Mesenchymal stem cell (in vitro differentiated cells and primary cell): Measurements from ENCODE around the gene DGKG.

ENCODE experiments used
- DNase-seq: peaks from one replicate; pipeline ENCODE4 v3.0.0-alpha.2; 2013
- H2AFZ ChIP-seq: one replicate; pipeline ENCODE4 v1.6.1; 2013; ENCODE audit warnings: low read depth, mild to moderate bottlenecking, control low read depth, inconsistent platforms, low read length, moderate library complexity
- H2AK5ac ChIP-seq: 2 replicates; pipeline ENCODE4 v1.6.1; 2013; ENCODE audit warnings: low read length, moderate library complexity, mild to moderate bottlenecking, inconsistent platforms; ENCODE audit not compliant: severe bottlenecking
- H2BK120ac ChIP-seq: one replicate; pipeline ENCODE4 v1.6.1; 2013; ENCODE audit warnings: low read depth, mild to moderate bottlenecking, inconsistent platforms, low read length, moderate library complexity
- H2BK12ac ChIP-seq, 2 experiments: one replicate each; pipeline ENCODE4 v1.6.1; 2013; ENCODE audit warnings: inconsistent platforms in 2 of 2, low read length in 2 of 2, mild to moderate bottlenecking in 2 of 2, moderate library complexity in 2 of 2, control low read depth in 1 of 2
- H2BK15ac ChIP-seq: one replicate; pipeline ENCODE4 v1.6.1; 2013; ENCODE audit warnings: mild to moderate bottlenecking, low read depth, inconsistent platforms; ENCODE audit not compliant: poor library complexity, severe bottlenecking
- H2BK5ac ChIP-seq: 2 replicates; pipeline ENCODE4 v1.6.1; 2013; ENCODE audit warnings: low read depth, mild to moderate bottlenecking, low read length, control low read depth, inconsistent platforms; ENCODE audit not compliant: poor library complexity, severe bottlenecking
- H3K14ac ChIP-seq, 2 experiments: one replicate each; pipeline ENCODE4 v1.6.1; 2013; ENCODE audit warnings: inconsistent platforms in 2 of 2, low read length in 2 of 2, control low read depth in 1 of 2, mild to moderate bottlenecking in 1 of 2, moderate library complexity in 1 of 2
- H3K18ac ChIP-seq, 2 experiments: one replicate each; pipeline ENCODE4 v1.6.1; 2013; ENCODE audit warnings: inconsistent platforms in 2 of 2, low read length in 2 of 2, control low read depth in 1 of 2, low read depth in 1 of 2, mild to moderate bottlenecking in 1 of 2
- H3K23ac ChIP-seq, 2 experiments: one replicate each; pipeline ENCODE4 v1.6.1; 2013; ENCODE audit warnings: inconsistent platforms in 2 of 2, low read length in 2 of 2, mild to moderate bottlenecking in 2 of 2, moderate library complexity in 2 of 2, control low read depth in 1 of 2
- H3K27ac ChIP-seq: 2 replicates; pipeline ENCODE4 v1.5.1; 2013; ENCODE audit warnings: mild to moderate bottlenecking, moderate library complexity, low read length, control low read depth, inconsistent platforms; ENCODE audit not compliant: poor library complexity, severe bottlenecking
- H3K27me3 ChIP-seq, 2 experiments: 2 replicates each; pipeline versions ENCODE4 v1.6.1 to v1.7.0; 2013; ENCODE audit warnings: low read length in 2 of 2, mild to moderate bottlenecking in 2 of 2, moderate library complexity in 2 of 2, control low read depth in 1 of 2, inconsistent platforms in 1 of 2; ENCODE audit not compliant: control insufficient read depth in 1 of 2, insufficient read depth in 1 of 2
- H3K36me3 ChIP-seq, 2 experiments: 2 replicates each; pipeline versions ENCODE4 v1.6.1 to v1.7.0; 2013; ENCODE audit warnings: low read length in 2 of 2, control low read depth in 1 of 2, inconsistent platforms in 1 of 2, low read depth in 1 of 2, mild to moderate bottlenecking in 1 of 2; ENCODE audit not compliant: insufficient read depth in 2 of 2, control insufficient read depth in 1 of 2
- H3K4ac ChIP-seq, 2 experiments: one replicate each; pipeline ENCODE4 v1.6.1; 2013; ENCODE audit warnings: inconsistent platforms in 2 of 2, low read length in 2 of 2, mild to moderate bottlenecking in 2 of 2, moderate library complexity in 2 of 2, control low read depth in 1 of 2, low read depth in 1 of 2
- H3K4me1 ChIP-seq: 2 replicates; pipeline ENCODE4 v1.6.1; 2013; ENCODE audit warnings: low read depth, low read length, control low read depth; ENCODE audit not compliant: control insufficient read depth, insufficient read depth
- H3K4me2 ChIP-seq: 2 replicates; pipeline ENCODE4 v1.6.1; 2013; ENCODE audit warnings: low read length, mild to moderate bottlenecking, inconsistent platforms; ENCODE audit not compliant: poor library complexity, severe bottlenecking
- H3K4me3 ChIP-seq, 2 experiments: 2 replicates each; pipeline versions ENCODE4 v1.5.1 to v1.7.0; 2013; ENCODE audit warnings: low read length in 2 of 2, mild to moderate bottlenecking in 2 of 2, control low read depth in 1 of 2, low read depth in 1 of 2; ENCODE audit not compliant: insufficient read depth in 1 of 2
- H3K79me1 ChIP-seq: replicated peaks from 2 replicates; pipeline ENCODE4 v1.6.1; 2013; ENCODE audit warnings: mild to moderate bottlenecking, control low read depth, low read length, inconsistent platforms; ENCODE audit not compliant: poor library complexity, severe bottlenecking
- H3K9ac ChIP-seq: 2 replicates; pipeline ENCODE4 v1.7.0; 2013; ENCODE audit warnings: mild to moderate bottlenecking, low read length, moderate library complexity
- H3K9me3 ChIP-seq: 2 replicates; pipeline ENCODE4 v1.7.0; 2013; ENCODE audit warnings: mild to moderate bottlenecking, low read length; ENCODE audit not compliant: control insufficient read depth
- H4K8ac ChIP-seq: one replicate; pipeline ENCODE4 v1.6.1; 2013; ENCODE audit warnings: inconsistent platforms, mild to moderate bottlenecking, low read length, moderate library complexity
- H4K91ac ChIP-seq: one replicate; pipeline ENCODE4 v1.6.1; 2013; ENCODE audit warnings: mild to moderate bottlenecking, low read length, inconsistent platforms
- WGBS: methylation state at CpG from one replicate; pipeline ENCODE4 v1.1.7; 2013; ENCODE audit warnings: mixed read lengths; 5-methylcytosine and 5-hydroxymethylcytosine counted together

The DGKG gene

DNA sequence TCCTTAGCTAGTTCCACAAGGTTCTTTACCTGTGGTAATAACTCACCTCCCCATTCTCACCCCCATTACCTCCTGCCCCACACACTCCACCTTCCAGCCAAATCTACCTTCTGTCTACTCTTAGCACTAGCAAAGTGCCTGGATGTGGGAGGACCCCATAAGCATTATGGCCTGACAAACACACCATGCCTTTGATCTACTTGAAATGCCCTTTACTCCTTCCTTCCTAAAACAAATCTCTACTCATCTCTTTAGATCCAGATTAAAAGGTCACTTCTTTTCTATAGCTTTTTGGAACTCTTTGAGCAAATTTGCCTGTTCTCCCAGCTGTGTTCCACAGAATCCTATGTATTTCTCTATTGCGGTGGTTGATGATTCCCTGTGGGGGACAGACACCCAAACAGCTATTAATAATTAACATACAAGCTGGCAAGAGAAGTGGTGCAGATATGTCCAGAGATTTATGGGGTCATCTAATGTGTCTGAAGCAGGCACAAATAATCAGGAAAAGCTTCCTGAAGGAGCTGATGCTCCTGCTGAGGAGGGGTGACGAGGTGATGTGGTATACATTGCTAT lies 34.0 kb downstream of the DGKG start:
- Histone ChIP-seq H3K79me1 (no peaks in the 10 kb centered on the region), H3K18ac (no peak overlapping the region), H3K4me3 (no peak overlapping the region), H2AFZ (no peak overlapping the region), H3K4me2 (no peak overlapping the region), H4K91ac (no peak overlapping the region), H3K27ac (no peak overlapping the region), H2AK5ac (no peak overlapping the region), H3K4me1 (no peaks in the 10 kb centered on the region), H3K36me3 (no peaks in the 10 kb centered on the region), H3K23ac (no peak overlapping the region), H2BK5ac (no peak overlapping the region), H3K14ac (no peak overlapping the region), H4K8ac (no peak overlapping the region), H3K9me3 (no peaks in the 10 kb centered on the region), H3K27me3 (peaks cover 39 to 75% of the 10 kb centered on the region in 2 experiments), H2BK15ac (no peak overlapping the region), H2BK12ac (no peak overlapping the region), H3K9ac (no peak overlapping the region), H2BK120ac (no peak overlapping the region), H3K4ac (no peak overlapping the region)
- 80% methylated on average over 1 of the region's 2 CpGs for WGBS
- no peak for DNase-seq

- no peaks in the 10 kb centered on the region for H3K79me1 ChIP-seq
- H2AFZ ChIP-seq = no peak overlapping the region
- no peaks in the 10 kb centered on the region for H3K9me3 ChIP-seq
- H2AK5ac ChIP-seq = no peak overlapping the region
- no peak overlapping the region for H3K4me3 ChIP-seq
- no peak overlapping the region for H3K9ac ChIP-seq
- no peak overlapping the region for H2BK5ac ChIP-seq
- H3K27me3 ChIP-seq = peaks cover 27 to 78% of the 10 kb centered on the region in 2 experiments
- no peak overlapping the region for H3K23ac ChIP-seq
- DNase-seq = no peak
- H3K36me3 ChIP-seq = no peaks in the 10 kb centered on the region
- no peaks in the 10 kb centered on the region for H3K4me1 ChIP-seq
- H4K8ac ChIP-seq = no peak overlapping the region
- no peak overlapping the region for H3K27ac ChIP-seq
- 77% methylated on average over 4 of the region's 5 CpGs for WGBS
- peak overlapping the region; percentile 15 for H4K91ac ChIP-seq
- no peak overlapping the region for H3K4me2 ChIP-seq
- no peak overlapping the region for H2BK15ac ChIP-seq
- H3K18ac ChIP-seq = no peak overlapping the region
- no peak overlapping the region for H2BK120ac ChIP-seq
- no peak overlapping the region for H3K4ac ChIP-seq
- H2BK12ac ChIP-seq = no peak overlapping the region
- no peak overlapping the region for H3K14ac ChIP-seq
Measured at GRCh38 chr3:186322761-186323160, 39.3 kb downstream of the DGKG start.

DNA sequence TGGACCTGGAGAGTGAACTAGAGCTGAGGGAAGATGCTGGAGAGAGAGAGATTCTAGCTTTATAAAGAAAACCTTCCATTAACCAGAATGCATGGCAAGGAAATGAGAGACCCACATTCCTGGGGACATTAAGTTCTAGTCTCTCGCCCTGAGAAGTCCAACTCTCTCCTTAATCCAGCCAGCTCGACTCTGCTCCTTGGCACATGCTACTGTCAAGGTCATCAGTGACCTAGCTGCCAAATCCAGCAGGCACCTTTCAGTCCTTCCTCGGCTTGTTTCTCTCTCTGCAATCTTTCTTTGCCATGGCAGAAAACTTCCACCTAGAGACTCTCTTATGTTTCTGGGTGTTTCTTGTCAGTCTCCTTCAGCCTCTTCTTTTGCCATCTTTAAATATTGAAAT lies 40.3 kb downstream of the DGKG start:
- Histone ChIP-seq H3K4ac (no peak overlapping the region), H3K79me1 (no peaks in the 10 kb centered on the region), H2AK5ac (no peak overlapping the region), H3K27ac (no peak overlapping the region), H2BK5ac (no peak overlapping the region), H3K18ac (no peak overlapping the region), H3K4me1 (no peaks in the 10 kb centered on the region), H3K9ac (no peak overlapping the region), H2AFZ (no peak overlapping the region), H3K27me3 (peaks cover 26 to 77% of the 10 kb centered on the region in 2 experiments), H2BK15ac (no peak overlapping the region), H3K9me3 (no peaks in the 10 kb centered on the region), H4K8ac (no peak overlapping the region), H3K23ac (no peak overlapping the region), H2BK120ac (no peak overlapping the region), H2BK12ac (no peak overlapping the region), H3K4me3 (no peak overlapping the region), H3K36me3 (no peaks in the 10 kb centered on the region), H3K4me2 (no peak overlapping the region), H4K91ac (no peak overlapping the region), H3K14ac (no peak overlapping the region)
- WGBS = 91% methylated on average over 3 of the region's 3 CpGs
- DNase-seq = no peak

DNA sequence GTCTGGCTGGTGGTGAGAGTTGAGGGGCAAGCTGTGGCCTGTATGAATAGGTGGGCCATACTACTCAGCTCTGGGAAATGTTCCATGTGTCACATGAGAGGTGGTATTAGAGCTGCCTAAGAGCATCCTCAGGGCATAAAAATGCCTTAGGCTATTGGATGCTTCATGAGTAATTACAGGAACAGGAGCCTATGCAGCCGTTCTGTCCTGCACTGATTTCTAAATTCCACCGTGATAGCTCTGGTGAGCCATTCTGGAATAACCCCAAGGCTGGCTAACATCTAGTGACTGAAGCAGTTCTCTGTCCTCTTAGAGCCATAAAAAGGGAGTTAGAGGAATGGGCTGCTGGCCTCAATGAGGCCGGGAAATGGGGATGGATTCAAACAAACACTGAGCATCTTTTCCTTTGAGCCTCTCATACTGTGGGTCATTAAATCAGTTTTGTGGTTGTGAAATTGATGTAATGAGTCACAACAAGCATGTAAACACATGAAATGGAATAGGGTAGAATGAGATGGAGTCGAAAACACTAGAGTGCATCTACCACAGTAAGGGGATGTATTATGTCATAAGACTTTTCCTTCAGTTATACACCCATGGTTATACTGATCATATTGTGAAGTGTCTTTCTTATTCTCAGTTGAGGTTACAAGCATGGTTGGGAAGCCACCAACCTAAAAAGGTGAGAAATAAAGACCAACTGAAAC lies 41.0 kb downstream of the DGKG start:
- 20% methylated on average over 3 of the region's 4 CpGs for WGBS
- no peak overlapping the region for H4K91ac ChIP-seq
- H2BK5ac ChIP-seq = no peak overlapping the region
- H3K9ac ChIP-seq = no peak overlapping the region
- no peak overlapping the region for H3K4ac ChIP-seq
- H3K79me1 ChIP-seq = no peaks in the 10 kb centered on the region
- H2AFZ ChIP-seq = no peak overlapping the region
- no peak overlapping the region for H3K23ac ChIP-seq
- no peaks in the 10 kb centered on the region for H3K36me3 ChIP-seq
- no peak overlapping the region for H4K8ac ChIP-seq
- H2BK120ac ChIP-seq = no peak overlapping the region
- peaks cover 26 to 76% of the 10 kb centered on the region in 2 experiments for H3K27me3 ChIP-seq
- H2BK15ac ChIP-seq = no peak overlapping the region
- no peak overlapping the region for H2AK5ac ChIP-seq
- DNase-seq = peak; percentile 75
- H3K4me2 ChIP-seq = no peak overlapping the region
- H3K4me3 ChIP-seq = no peak overlapping the region
- no peaks in the 10 kb centered on the region for H3K9me3 ChIP-seq
- H3K14ac ChIP-seq = no peak overlapping the region
- no peak overlapping the region for H3K27ac ChIP-seq
- H2BK12ac ChIP-seq = no peak overlapping the region
- H3K4me1 ChIP-seq = no peaks in the 10 kb centered on the region
- no peak overlapping the region for H3K18ac ChIP-seq
